HCT116 (cell line): Measurements from ENCODE around the gene SRRM2.

Source experiments
- POLR2A ChIP-seq: IDR thresholded peaks from 2 replicates; pipeline ENCODE4 v1.7.0; 2011; ENCODE audit warnings: borderline replicate concordance; ENCODE audit not compliant: insufficient read depth, insufficient read length; ENCODE audit errors: extremely low read depth
- RAD21 ChIP-seq: IDR thresholded peaks from 2 replicates; pipeline ENCODE4 v1.6.1; 2012; ENCODE audit warnings: low read depth, mild to moderate bottlenecking
- TCF7L2 ChIP-seq: IDR thresholded peaks from 2 replicates; pipeline ENCODE4 v1.7.0; 2011; ENCODE audit warnings: borderline replicate concordance, inconsistent platforms; ENCODE audit not compliant: insufficient read depth, insufficient read length; ENCODE audit errors: extremely low read depth

- TF ChIP-seq RAD21 (no peak), TCF7L2 (no peak), POLR2A (no peak)
Observed at GRCh38 chr16:2711370-2712062, 40.9 kb upstream of the SRRM2 start.
